Measurements from ENCODE around the gene TMEM190. TPM values are rescaled to one million over a fixed set of nuclear protein-coding genes. Genes with fewer than 3 reads are reported as not detected.
"Not testable (repeated sequence)": the region's sequence is repeated elsewhere in the genome, so short reads cannot be mapped to it uniquely, and the experiment has no call there.

Gene TMEM190
- total and polyA plus RNA-seq, 10 of the 15 experiments (the other 5 are each of a cell fraction or from before 2014, with no cell fraction given): not detected

GRCh38 chr19:55408533-55408872, 31.9 kb downstream of the TMEM190 start (continued):
- TF ChIP-seq, protein P1, sequence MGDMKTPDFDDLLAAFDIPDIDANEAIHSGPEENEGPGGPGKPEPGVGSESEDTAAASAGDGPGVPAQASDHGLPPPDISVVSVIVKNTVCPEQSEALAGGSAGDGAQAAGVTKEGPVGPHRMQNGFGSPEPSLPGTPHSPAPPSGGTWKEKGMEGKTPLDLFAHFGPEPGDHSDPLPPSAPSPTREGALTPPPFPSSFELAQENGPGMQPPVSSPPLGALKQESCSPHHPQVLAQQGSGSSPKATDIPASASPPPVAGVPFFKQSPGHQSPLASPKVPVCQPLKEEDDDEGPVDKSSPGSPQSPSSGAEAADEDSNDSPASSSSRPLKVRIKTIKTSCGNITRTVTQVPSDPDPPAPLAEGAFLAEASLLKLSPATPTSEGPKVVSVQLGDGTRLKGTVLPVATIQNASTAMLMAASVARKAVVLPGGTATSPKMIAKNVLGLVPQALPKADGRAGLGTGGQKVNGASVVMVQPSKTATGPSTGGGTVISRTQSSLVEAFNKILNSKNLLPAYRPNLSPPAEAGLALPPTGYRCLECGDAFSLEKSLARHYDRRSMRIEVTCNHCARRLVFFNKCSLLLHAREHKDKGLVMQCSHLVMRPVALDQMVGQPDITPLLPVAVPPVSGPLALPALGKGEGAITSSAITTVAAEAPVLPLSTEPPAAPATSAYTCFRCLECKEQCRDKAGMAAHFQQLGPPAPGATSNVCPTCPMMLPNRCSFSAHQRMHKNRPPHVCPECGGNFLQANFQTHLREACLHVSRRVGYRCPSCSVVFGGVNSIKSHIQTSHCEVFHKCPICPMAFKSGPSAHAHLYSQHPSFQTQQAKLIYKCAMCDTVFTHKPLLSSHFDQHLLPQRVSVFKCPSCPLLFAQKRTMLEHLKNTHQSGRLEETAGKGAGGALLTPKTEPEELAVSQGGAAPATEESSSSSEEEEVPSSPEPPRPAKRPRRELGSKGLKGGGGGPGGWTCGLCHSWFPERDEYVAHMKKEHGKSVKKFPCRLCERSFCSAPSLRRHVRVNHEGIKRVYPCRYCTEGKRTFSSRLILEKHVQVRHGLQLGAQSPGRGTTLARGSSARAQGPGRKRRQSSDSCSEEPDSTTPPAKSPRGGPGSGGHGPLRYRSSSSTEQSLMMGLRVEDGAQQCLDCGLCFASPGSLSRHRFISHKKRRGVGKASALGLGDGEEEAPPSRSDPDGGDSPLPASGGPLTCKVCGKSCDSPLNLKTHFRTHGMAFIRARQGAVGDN (IDR thresholded peaks at IDR 0.05): no peak

DNA sequence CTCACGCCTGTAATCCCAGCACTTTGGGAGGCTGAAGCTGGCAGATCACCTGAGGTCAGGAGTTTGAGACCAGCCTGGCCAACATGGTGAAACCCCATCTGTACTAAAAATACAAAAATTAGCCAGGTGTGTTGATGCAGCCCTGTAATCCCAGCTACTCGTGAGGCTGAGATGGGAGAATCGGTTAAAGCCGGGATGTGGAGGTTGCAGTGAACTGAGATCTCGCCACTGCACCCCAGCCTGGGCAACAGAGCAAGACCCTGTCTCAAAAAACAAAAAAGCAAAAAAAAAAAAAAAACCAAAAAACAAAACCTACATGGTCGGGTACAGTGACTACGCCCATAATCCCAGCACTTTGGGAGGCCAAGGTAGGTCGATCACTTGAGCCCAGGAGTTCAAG, 32.6 kb downstream of the TMEM190 start:
- H3K9me3 ChIP-seq (replicated peaks; ENCODE audit: control insufficient read depth, insufficient read depth, low read length); H3K9ac ChIP-seq (ENCODE audit: control insufficient read depth, insufficient read depth, low read length); H2AFZ ChIP-seq (ENCODE audit: control insufficient read depth, low read depth, low read length); H3K36me3 ChIP-seq (ENCODE audit: control insufficient read depth in 2 of 2, insufficient read depth in 2 of 2, low read length in 1 of 2); H3K4me2 ChIP-seq (ENCODE audit: control insufficient read depth, insufficient read depth); H3K27me3 ChIP-seq (replicated peaks in 1 of 2; ENCODE audit: control insufficient read depth in 2 of 2, insufficient read depth in 2 of 2, low read length in 1 of 2); H4K20me1 ChIP-seq (ENCODE audit: control insufficient read depth, insufficient read depth); DNase-seq (ENCODE audit: low read depth, low spot score); H3K4me3 ChIP-seq; FAIRE-seq; in situ Hi-C loops (cut with MboI); H3K27ac ChIP-seq (ENCODE audit: control insufficient read depth, insufficient read depth); ATAC-seq; RAD21 ChIA-PET (ENCODE audit: unreplicated experiment); BruUV-seq (replicated peaks); intact Hi-C loops (cut with micrococcal nuclease; ENCODE audit: unreplicated experiment): not testable (repeated sequence)
- ChIA-PET SMC1A (ENCODE audit: uncharacterized antibody, unreplicated experiment) (interaction anchor here (1.0 to 1.9 kb wide), 3 partner anchors 9 to 133 kb away, joined by 4 to 5 read pairs (median 4); no protein-coding TSS in a partner anchor), POLR2A (interaction anchor here (0.6 to 2.6 kb wide), 6 partner anchors 25 to 936 kb away, joined by 3 to 15 read pairs (median 4); partner anchors contain the start of genes KMT5C and TMEM238), CTCF (interaction anchor here (0.6 to 2.0 kb wide), 5 partner anchors 9 to 128 kb away, joined by 3 to 9 read pairs (median 6); no protein-coding TSS in a partner anchor)
- Histone ChIP-seq H3K4me1 (ENCODE audit: control insufficient read depth, insufficient read depth, low read length) (peaks cover 17% of the 10 kb centered on the region), H3K79me2 (ENCODE audit: control insufficient read depth, insufficient read depth, low read length) (peaks cover 30% of the 10 kb centered on the region)
- WGBS (ENCODE audit: insufficient coverage, insufficient replicate concordance, low lambda C conversion rate, missing lambda C conversion rate): 97% methylated on average over 8 of the region's 8 CpGs

Measured in GM12878 (cell line).